MM.1S (cell line): ENCODE results near the gene DCN.

ENCODE experiments used
- EZH2 ChIP-seq: fragments of 300-600 bp; sonication (generic); optimal IDR thresholded peaks from 2 replicates; pipeline ENCODE3; 2017; ENCODE audit warnings: low read depth, mild to moderate bottlenecking, antibody characterized with exemption, low read length, mixed read lengths
- EZH2phosphoT487 ChIP-seq: fragments of 300-600 bp; sonication (generic); IDR thresholded peaks from 2 replicates; pipeline ENCODE4 v1.6.1; 2018; ENCODE audit warnings: antibody characterized with exemption, low read length
- TF ChIP-seq, protein P1 (sequence below): fragments of 300-600 bp; sonication (generic); IDR thresholded peaks from 2 replicates; pipeline ENCODE4 v1.5.1; 2016; ENCODE audit warnings: antibody characterized with exemption, low read length, mixed read lengths

DNA sequence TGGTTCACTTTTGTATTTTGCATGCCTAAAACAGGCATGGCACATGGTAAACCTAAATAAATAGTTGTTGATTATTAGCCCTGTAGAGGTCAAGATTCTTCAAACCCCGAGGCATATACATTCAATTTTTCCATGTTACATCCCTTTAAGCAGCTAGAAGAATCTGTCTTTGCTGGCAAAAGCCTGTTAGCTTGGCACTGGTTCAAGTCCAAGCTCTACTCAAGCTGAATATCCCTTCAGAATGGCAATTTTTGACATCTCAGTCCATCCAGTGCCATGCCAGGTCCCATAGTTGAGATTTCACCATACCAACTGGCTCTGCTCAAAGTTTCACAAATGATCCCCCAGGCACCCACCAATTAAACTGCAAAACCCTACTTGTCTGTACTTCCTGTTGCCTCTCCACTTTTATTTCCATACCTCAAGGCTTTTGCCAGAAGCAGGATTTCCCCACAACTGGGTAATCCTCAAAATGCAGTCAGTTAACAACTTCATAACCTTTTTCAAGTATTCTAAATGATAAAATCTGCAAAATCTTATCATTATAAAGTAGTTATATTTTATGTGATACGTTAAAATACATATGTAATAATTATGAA lies 9.0 kb upstream of the DCN start:
- TF ChIP-seq, protein P1, sequence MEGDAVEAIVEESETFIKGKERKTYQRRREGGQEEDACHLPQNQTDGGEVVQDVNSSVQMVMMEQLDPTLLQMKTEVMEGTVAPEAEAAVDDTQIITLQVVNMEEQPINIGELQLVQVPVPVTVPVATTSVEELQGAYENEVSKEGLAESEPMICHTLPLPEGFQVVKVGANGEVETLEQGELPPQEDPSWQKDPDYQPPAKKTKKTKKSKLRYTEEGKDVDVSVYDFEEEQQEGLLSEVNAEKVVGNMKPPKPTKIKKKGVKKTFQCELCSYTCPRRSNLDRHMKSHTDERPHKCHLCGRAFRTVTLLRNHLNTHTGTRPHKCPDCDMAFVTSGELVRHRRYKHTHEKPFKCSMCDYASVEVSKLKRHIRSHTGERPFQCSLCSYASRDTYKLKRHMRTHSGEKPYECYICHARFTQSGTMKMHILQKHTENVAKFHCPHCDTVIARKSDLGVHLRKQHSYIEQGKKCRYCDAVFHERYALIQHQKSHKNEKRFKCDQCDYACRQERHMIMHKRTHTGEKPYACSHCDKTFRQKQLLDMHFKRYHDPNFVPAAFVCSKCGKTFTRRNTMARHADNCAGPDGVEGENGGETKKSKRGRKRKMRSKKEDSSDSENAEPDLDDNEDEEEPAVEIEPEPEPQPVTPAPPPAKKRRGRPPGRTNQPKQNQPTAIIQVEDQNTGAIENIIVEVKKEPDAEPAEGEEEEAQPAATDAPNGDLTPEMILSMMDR, result no peak
- TF ChIP-seq EZH2 (no peak), EZH2phosphoT487 (no peak)
